ENCODE results near the gene EPG5. TPM values are rescaled to one million over a fixed set of nuclear protein-coding genes. Genes with fewer than 3 reads are reported as not detected.

The EPG5 gene
- total and polyA plus RNA-seq, 7 donors = 4.4 to 19.9 (median 11.9) TPM

- no peaks in the 10 kb centered on the region for H3K4me1 ChIP-seq
- WGBS, 3 donors = 49 to 90% (median 64%) methylated on average over 3 of the region's 3 CpGs
- ATAC-seq (no peak), DNase-seq (no peak)
- intact Hi-C loops (cut with DNase I) = no loop called here
- H3K27me3 ChIP-seq (ENCODE audit: insufficient read depth in 3 of 3, low read length in 2 of 3) = no peaks in the 10 kb centered on the region
- H3K27ac ChIP-seq = no peak overlapping the region
- H3K4me3 ChIP-seq = no peak overlapping the region
- no peaks in the 10 kb centered on the region for H3K9me3 ChIP-seq
- H3K36me3 ChIP-seq (ENCODE audit: insufficient read depth in 1 of 2, low read depth in 1 of 2) = peaks cover 9 to 91% of the 10 kb centered on the region in 2 donors
- no peak for TF ChIP-seq CTCF (IDR thresholded peaks at IDR 0.05)
These were observed 72.3 kb downstream of the EPG5 start for GRCh38 chr18:45894818-45895217.

GRCh38 chr18:45891806-45892205, 75.3 kb downstream of the EPG5 start:
- H3K27ac ChIP-seq = no peak overlapping the region
- intact Hi-C loops (cut with DNase I) = no loop called here
- ATAC-seq = no peak
- H3K36me3 ChIP-seq (ENCODE audit: insufficient read depth in 1 of 2, low read depth in 1 of 2) = peaks cover 11 to 92% of the 10 kb centered on the region in 2 donors
- H3K4me1 ChIP-seq = no peaks in the 10 kb centered on the region
- H3K4me3 ChIP-seq = no peak overlapping the region
- no peaks in the 10 kb centered on the region for H3K9me3 ChIP-seq
- no peaks in the 10 kb centered on the region for H3K27me3 ChIP-seq (ENCODE audit: insufficient read depth in 3 of 3, low read length in 2 of 3)
- TF ChIP-seq CTCF (IDR thresholded peaks at IDR 0.05) = no peak
- WGBS, 3 donors = 78 to 93% (median 81%) methylated on average over 2 of the region's 2 CpGs
- no peak for DNase-seq

GRCh38 chr18:45890606-45891005, 76.5 kb downstream of the EPG5 start:
- Histone ChIP-seq H3K4me1 (no peaks in the 10 kb centered on the region), H3K27ac (no peak overlapping the region), H3K4me3 (no peak overlapping the region), H3K9me3 (no peaks in the 10 kb centered on the region), H3K27me3 (ENCODE audit: insufficient read depth in 3 of 3, low read length in 2 of 3) (no peaks in the 10 kb centered on the region), H3K36me3 (ENCODE audit: insufficient read depth in 1 of 2, low read depth in 1 of 2) (peaks cover 5 to 92% of the 10 kb centered on the region in 2 donors)
- ATAC-seq = peak in 1 of 4 donors; percentile 46
- WGBS, 3 donors = 48 to 93% (median 56%) methylated on average over 1 of the region's 1 CpG
- no peak for DNase-seq
- no peak for TF ChIP-seq CTCF (IDR thresholded peaks at IDR 0.05)
- intact Hi-C loops (cut with DNase I) = no loop called here

GRCh38 chr18:45889419-45890064, 77.6 kb downstream of the EPG5 start:
- ATAC-seq (no peak), DNase-seq (no peak)
- TF ChIP-seq CTCF (IDR thresholded peaks at IDR 0.05) = no peak
- 95 to 99% (median 96%) methylated on average over 3 of the region's 3 CpGs for WGBS, 3 donors
- H3K27me3 ChIP-seq (ENCODE audit: insufficient read depth in 3 of 3, low read length in 2 of 3) = no peaks in the 10 kb centered on the region
- H3K4me3 ChIP-seq = no peak overlapping the region
- H3K9me3 ChIP-seq = no peaks in the 10 kb centered on the region
- intact Hi-C loops (cut with DNase I) = no loop called here
- H3K36me3 ChIP-seq (ENCODE audit: insufficient read depth in 1 of 2, low read depth in 1 of 2) = peaks cover 2 to 91% of the 10 kb centered on the region in 2 donors
- no peaks in the 10 kb centered on the region for H3K4me1 ChIP-seq
- no peak overlapping the region for H3K27ac ChIP-seq

- H3K27ac ChIP-seq = no peak overlapping the region
- intact Hi-C loops (cut with DNase I) = no loop called here
- TF ChIP-seq CTCF (IDR thresholded peaks at IDR 0.05) = no peak
- no peaks in the 10 kb centered on the region for H3K27me3 ChIP-seq (ENCODE audit: insufficient read depth in 3 of 3, low read length in 2 of 3)
- no peak for ATAC-seq
- no peak for DNase-seq
- H3K36me3 ChIP-seq (ENCODE audit: insufficient read depth in 1 of 2, low read depth in 1 of 2) = peaks cover 2 to 97% of the 10 kb centered on the region in 2 donors
- no peaks in the 10 kb centered on the region for H3K9me3 ChIP-seq
- WGBS, 3 donors = 97 to 100% (median 98%) methylated on average over 5 of the region's 5 CpGs
- H3K4me3 ChIP-seq = no peak overlapping the region
- no peaks in the 10 kb centered on the region for H3K4me1 ChIP-seq
These were observed 79.5 kb downstream of the EPG5 start for GRCh38 chr18:45887585-45887984.

Measured in psoas muscle (tissue), 8 donors.